ENCODE measurements around the gene PATJ. TPM values are rescaled to one million over a fixed set of nuclear protein-coding genes. Genes with fewer than 3 reads are reported as not detected.

Gene PATJ
- total and polyA plus RNA-seq, 2 of the 13 experiments (the other 11 are each of a cell fraction or from before 2014, with no cell fraction given) = 6.2 to 16.8 TPM

GRCh38 chr1:61724813-61725694 lies 17.2 kb upstream of the PATJ start, which contains the start of gene TM2D1 (continued):
- TF ChIP-seq ZNF280D (CRISPR knock-in tag; IDR thresholded peaks at IDR 0.05) = peak; percentile 87
- no peak for TF ChIP-seq SOX6 (IDR thresholded peaks at IDR 0.05)
- TF ChIP-seq SOX6 (CRISPR knock-in tag; IDR thresholded peaks at IDR 0.05) = peak; percentile 81
- peak; percentile 75; the same call in 1 of the 2 replicates for TF ChIP-seq ETS1 (CRISPR knock-in tag; IDR thresholded peaks at IDR 0.05)
- no peak for TF ChIP-seq DPF2 (CRISPR knock-in tag; IDR thresholded peaks at IDR 0.05; ENCODE audit: borderline replicate concordance, low read depth)
- peak; percentile 97 for TF ChIP-seq PHF20 (CRISPR knock-in tag; IDR thresholded peaks at IDR 0.05)
- peak; percentile 65; the same call in 1 of the 2 replicates for TF ChIP-seq MED1 (CRISPR knock-in tag; IDR thresholded peaks at IDR 0.05)
- no peak for TF ChIP-seq KAT2B (IDR thresholded peaks at IDR 0.05; ENCODE audit: borderline replicate concordance, low read depth, low read length)
- 0 out of 2 replicates have a peak, but pooled peaks have one; percentile 88 for TF ChIP-seq ZNF280B (CRISPR knock-in tag; IDR thresholded peaks at IDR 0.05; ENCODE audit: borderline replicate concordance)
- TF ChIP-seq PBX2 (CRISPR knock-in tag; IDR thresholded peaks at IDR 0.05) = no peak
- peak; percentile 98 for TF ChIP-seq KAT8 (CRISPR knock-in tag; IDR thresholded peaks at IDR 0.05)
- peak; percentile 89; the same call in 1 of the 2 replicates for TF ChIP-seq BCL3 (CRISPR knock-in tag; IDR thresholded peaks at IDR 0.05)
- TF ChIP-seq ELK4 (CRISPR knock-in tag; IDR thresholded peaks at IDR 0.05; ENCODE audit: borderline replicate concordance) = no peak
- TF ChIP-seq ZNF512B (CRISPR knock-in tag; IDR thresholded peaks at IDR 0.05; ENCODE audit: borderline replicate concordance) = no peak
